ENCODE data around the gene IFNLR1. TPM values are rescaled to one million over a fixed set of nuclear protein-coding genes. Genes with fewer than 3 reads are reported as not detected.

IFNLR1 gene
- total and polyA plus RNA-seq, 2 donors from 2014 or later: 1.6 to 4.8 TPM

GRCh38 chr1:24195136-24195535 lies 8.0 kb upstream of the IFNLR1 start:
- no peak for DNase-seq
- FAIRE-seq: no peak
- Histone ChIP-seq H3K4me3 (ENCODE audit: low read length in 3 of 3) (no peak overlapping the region), H3K4me1 (ENCODE audit: control insufficient read depth in 2 of 3, insufficient read depth in 2 of 3, low read depth in 1 of 3, low read length in 3 of 3) (peaks cover 0 to 2% (median 0%) of the 10 kb centered on the region in 3 donors), H3K36me3 (ENCODE audit: control insufficient read depth in 2 of 3, insufficient read depth in 3 of 3, low read length in 3 of 3) (no peaks in the 10 kb centered on the region), H3K9me3 (ENCODE audit: control insufficient read depth in 2 of 3, insufficient read depth in 1 of 3, low read length in 3 of 3) (no peaks in the 10 kb centered on the region), H3K27ac (ENCODE audit: low read depth in 2 of 2, low read length in 2 of 2) (no peak overlapping the region), H3K27me3 (ENCODE audit: control insufficient read depth, insufficient read depth, low read length) (no peaks in the 10 kb centered on the region), H3K9ac (ENCODE audit: low read length in 3 of 3) (no peak overlapping the region)
- intact Hi-C loops (cut with DNase I): loop anchor here (5.0 kb wide), 1 partner anchor 442 kb away; no protein-coding TSS in a partner anchor
- TF ChIP-seq, protein P1, sequence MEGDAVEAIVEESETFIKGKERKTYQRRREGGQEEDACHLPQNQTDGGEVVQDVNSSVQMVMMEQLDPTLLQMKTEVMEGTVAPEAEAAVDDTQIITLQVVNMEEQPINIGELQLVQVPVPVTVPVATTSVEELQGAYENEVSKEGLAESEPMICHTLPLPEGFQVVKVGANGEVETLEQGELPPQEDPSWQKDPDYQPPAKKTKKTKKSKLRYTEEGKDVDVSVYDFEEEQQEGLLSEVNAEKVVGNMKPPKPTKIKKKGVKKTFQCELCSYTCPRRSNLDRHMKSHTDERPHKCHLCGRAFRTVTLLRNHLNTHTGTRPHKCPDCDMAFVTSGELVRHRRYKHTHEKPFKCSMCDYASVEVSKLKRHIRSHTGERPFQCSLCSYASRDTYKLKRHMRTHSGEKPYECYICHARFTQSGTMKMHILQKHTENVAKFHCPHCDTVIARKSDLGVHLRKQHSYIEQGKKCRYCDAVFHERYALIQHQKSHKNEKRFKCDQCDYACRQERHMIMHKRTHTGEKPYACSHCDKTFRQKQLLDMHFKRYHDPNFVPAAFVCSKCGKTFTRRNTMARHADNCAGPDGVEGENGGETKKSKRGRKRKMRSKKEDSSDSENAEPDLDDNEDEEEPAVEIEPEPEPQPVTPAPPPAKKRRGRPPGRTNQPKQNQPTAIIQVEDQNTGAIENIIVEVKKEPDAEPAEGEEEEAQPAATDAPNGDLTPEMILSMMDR (IDR thresholded peaks at IDR 0.05; ENCODE audit: borderline replicate concordance, extremely low read depth, insufficient read depth): no peak

DNA sequence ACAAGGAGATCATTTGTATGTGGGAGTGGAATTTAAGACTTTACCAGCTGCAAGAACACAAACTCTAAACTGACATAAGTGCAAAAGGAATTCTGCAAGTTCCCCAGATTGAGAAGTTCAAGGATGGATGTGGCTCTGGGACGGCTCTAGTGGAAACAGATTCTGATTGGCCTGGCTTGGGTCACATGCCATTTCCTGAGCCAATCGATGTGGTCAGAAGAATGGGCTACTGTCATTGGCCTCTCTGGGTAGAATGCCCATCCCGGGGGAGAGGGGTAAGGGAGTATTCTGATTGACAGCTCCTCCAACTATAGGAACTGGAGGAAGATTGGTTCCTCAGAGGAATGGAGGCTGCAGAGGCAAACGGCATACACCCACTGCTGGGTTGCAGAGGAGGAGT lies 6.0 kb upstream of the IFNLR1 start:
- no peaks in the 10 kb centered on the region for H3K4me1 ChIP-seq (ENCODE audit: control insufficient read depth in 2 of 3, insufficient read depth in 2 of 3, low read depth in 1 of 3, low read length in 3 of 3)
- H3K27me3 ChIP-seq (ENCODE audit: control insufficient read depth, insufficient read depth, low read length): no peaks in the 10 kb centered on the region
- intact Hi-C loops (cut with DNase I): no loop called here
- TF ChIP-seq, protein P1 (IDR thresholded peaks at IDR 0.05; ENCODE audit: borderline replicate concordance, extremely low read depth, insufficient read depth): no peak
- FAIRE-seq (no peak), DNase-seq (peak in 2 of 5 donors; percentile 22 to 74)
- H3K4me3 ChIP-seq (ENCODE audit: low read length in 3 of 3): no peak overlapping the region
- H3K27ac ChIP-seq (ENCODE audit: low read depth in 2 of 2, low read length in 2 of 2): no peak overlapping the region
- no peaks in the 10 kb centered on the region for H3K9me3 ChIP-seq (ENCODE audit: control insufficient read depth in 2 of 3, insufficient read depth in 1 of 3, low read length in 3 of 3)
- no peaks in the 10 kb centered on the region for H3K36me3 ChIP-seq (ENCODE audit: control insufficient read depth in 2 of 3, insufficient read depth in 3 of 3, low read length in 3 of 3)
- no peak overlapping the region for H3K9ac ChIP-seq (ENCODE audit: low read length in 3 of 3)

DNA sequence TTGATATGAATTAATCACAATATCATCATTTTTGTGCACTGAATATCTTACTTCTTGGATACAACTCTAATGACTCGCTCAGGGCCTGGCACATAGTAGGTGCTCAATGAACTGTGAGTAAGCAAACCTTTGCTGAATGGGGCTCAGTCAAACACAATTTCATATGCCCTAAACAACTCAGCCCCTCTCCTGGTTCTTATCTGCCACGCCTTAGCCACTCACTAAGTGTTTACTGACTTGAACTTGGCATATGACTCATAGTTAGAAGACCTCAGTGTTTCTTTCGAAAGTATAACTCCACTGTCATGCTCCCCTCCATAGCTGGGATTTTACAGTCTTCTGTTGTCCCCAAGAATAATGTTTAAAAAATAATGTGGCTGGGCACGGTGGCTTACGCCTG lies 4.8 kb upstream of the IFNLR1 start:
- Histone ChIP-seq H3K27me3 (ENCODE audit: control insufficient read depth, insufficient read depth, low read length) (no peaks in the 10 kb centered on the region), H3K36me3 (ENCODE audit: control insufficient read depth in 2 of 3, insufficient read depth in 3 of 3, low read length in 3 of 3) (no peaks in the 10 kb centered on the region), H3K9ac (ENCODE audit: low read length in 3 of 3) (no peak overlapping the region), H3K27ac (ENCODE audit: low read depth in 2 of 2, low read length in 2 of 2) (no peak overlapping the region), H3K4me3 (ENCODE audit: low read length in 3 of 3) (no peak overlapping the region), H3K4me1 (ENCODE audit: control insufficient read depth in 2 of 3, insufficient read depth in 2 of 3, low read depth in 1 of 3, low read length in 3 of 3) (peaks cover 0 to 4% (median 0%) of the 10 kb centered on the region in 3 donors), H3K9me3 (ENCODE audit: control insufficient read depth in 2 of 3, insufficient read depth in 1 of 3, low read length in 3 of 3) (no peaks in the 10 kb centered on the region)
- TF ChIP-seq, protein P1 (IDR thresholded peaks at IDR 0.05; ENCODE audit: borderline replicate concordance, extremely low read depth, insufficient read depth): no peak
- FAIRE-seq (no peak), DNase-seq (no peak)
- intact Hi-C loops (cut with DNase I): no loop called here

- no peak overlapping the region for H3K27ac ChIP-seq (ENCODE audit: low read depth in 2 of 2, low read length in 2 of 2)
- H3K9me3 ChIP-seq (ENCODE audit: control insufficient read depth in 2 of 3, insufficient read depth in 1 of 3, low read length in 3 of 3): no peaks in the 10 kb centered on the region
- H3K27me3 ChIP-seq (ENCODE audit: control insufficient read depth, insufficient read depth, low read length): no peaks in the 10 kb centered on the region
- H3K4me3 ChIP-seq (ENCODE audit: low read length in 3 of 3): no peak overlapping the region
- no peak for DNase-seq
- H3K36me3 ChIP-seq (ENCODE audit: control insufficient read depth in 2 of 3, insufficient read depth in 3 of 3, low read length in 3 of 3): no peaks in the 10 kb centered on the region
- H3K9ac ChIP-seq (ENCODE audit: low read length in 3 of 3): no peak overlapping the region
- peaks cover 0 to 4% (median 0%) of the 10 kb centered on the region in 3 donors for H3K4me1 ChIP-seq (ENCODE audit: control insufficient read depth in 2 of 3, insufficient read depth in 2 of 3, low read depth in 1 of 3, low read length in 3 of 3)
- intact Hi-C loops (cut with DNase I): no loop called here
- TF ChIP-seq, protein P1 (IDR thresholded peaks at IDR 0.05; ENCODE audit: borderline replicate concordance, extremely low read depth, insufficient read depth): no peak
- FAIRE-seq: no peak
Measured at GRCh38 chr1:24190983-24191461, 3.9 kb upstream of the IFNLR1 start.
